GM21723 (cell line): ENCODE measurements around the gene PACRG.
"Not testable (repeated sequence)": the region's sequence is repeated elsewhere in the genome, so short reads cannot be mapped to it uniquely, and the experiment has no call there.

Experiments used
- ATAC-seq: cut with Tn5 transposase; IDR thresholded peaks from one replicate; pipeline ENCODE4 v1.9.1; 2021; ENCODE audit warnings: mild to moderate bottlenecking, moderate library complexity; ENCODE audit not compliant: unreplicated experiment

Gene PACRG

GRCh38 chr6:163300838-163301237 lies 573.1 kb downstream of the PACRG start:
- ATAC-seq = no peak

DNA sequence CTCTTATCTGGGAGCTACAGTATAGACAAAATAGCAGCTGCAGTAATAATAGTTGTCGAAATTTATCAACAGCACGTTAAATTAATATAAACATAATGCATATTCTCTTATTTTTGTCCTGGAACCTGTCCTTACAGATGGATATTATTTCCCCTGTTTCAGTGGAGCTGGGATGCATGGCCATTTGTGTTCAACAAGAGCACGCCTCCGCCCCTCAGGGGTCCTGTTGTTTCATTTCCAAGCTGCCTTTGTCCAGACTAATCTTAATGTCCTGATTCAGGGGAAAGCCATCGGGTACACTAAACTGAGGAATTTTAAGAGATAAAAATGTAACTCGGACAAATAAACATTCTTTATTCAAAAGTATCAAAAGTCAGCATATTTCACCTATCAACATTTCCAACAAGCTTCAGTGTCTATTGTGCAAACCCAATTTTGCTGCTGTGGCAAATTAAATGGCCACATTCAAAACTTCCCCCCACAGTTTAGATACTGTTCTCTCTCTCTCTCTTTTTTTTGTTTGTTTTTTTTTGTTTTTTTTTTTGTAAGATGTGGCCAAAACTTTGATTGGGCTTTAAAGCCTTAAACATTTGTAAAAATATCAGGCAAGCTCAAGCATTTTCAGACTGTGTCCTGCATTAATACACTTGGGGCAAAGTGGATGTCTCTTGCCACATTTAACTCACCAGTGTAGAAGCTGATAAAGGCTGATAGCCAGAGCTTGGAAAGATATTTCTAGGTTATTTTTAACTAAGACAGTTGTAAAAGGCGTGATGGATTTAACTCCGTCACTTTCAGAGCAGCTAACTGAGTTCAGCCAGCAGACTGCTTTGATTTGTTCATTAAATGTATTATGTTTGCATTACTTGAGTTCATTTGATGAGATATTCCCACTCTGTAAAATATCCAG lies 574.2 kb downstream of the PACRG start:
- ATAC-seq = no peak

DNA sequence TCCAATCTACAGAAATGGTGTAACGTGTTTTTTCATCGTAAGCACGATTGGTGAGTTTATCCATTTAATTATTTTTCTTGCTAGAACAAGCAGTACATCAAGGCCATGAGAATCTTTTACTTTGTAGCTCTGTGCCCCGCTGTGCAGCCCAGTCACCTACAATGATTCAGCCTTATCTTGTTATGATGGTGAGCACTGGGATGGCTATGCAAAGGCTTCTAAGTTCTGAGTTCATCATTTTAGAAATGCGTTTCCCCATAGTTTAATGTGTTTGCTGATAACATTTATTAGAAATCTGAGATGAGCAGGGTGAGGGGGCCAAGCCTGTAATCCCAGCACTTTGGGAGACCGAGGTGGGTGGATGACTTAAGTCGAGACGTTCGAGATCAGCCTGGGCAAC lies 575.0 kb downstream of the PACRG start:
- ATAC-seq = no peak

GRCh38 chr6:163306000-163306399 lies 578.2 kb downstream of the PACRG start:
- no peak for ATAC-seq

- ATAC-seq = no peak
Measured at GRCh38 chr6:163308629-163309440, 581.1 kb downstream of the PACRG start.

GRCh38 chr6:163309491-163310026 lies 581.8 kb downstream of the PACRG start:
- no peak for ATAC-seq

GRCh38 chr6:163310096-163310972 lies 582.6 kb downstream of the PACRG start:
- ATAC-seq = no peak

DNA sequence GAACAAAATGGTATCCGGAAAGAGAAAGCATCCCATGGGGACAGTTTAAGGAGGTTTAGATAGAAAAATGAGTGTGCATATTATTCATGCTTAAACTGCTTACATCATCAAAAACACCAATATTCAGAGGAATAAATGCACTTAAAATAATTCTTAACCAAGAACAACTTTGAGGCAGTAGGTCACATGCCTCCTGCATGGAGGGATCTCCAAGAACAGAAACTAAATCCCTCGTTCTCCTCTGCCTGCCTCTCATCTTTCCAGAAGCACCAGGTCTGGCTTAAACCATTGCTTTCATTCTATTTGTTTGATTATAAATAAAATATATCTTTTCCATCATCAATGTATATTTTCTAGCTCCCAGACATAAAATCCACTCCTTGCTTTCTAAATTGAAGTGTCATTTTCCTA lies 583.2 kb downstream of the PACRG start:
- no peak for ATAC-seq

DNA sequence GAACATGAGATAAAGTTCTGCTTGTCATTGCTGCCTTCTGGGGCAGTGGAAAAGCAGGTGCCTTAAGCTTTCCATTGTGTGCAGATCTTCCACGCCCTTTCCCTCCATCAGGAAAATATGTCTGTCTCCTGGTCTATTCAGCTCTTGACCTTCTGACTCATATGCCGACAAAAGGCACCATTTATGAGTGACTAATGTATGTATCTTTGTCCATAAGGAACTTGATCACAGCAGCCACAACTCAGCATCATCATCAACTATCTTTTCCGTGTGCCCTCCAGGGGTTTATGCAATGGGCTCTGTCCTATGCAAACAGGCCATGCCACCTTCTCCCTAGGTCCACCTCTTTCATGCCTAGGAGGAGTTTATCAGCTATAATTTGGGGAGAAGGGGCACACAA lies 584.1 kb downstream of the PACRG start:
- no peak for ATAC-seq

DNA sequence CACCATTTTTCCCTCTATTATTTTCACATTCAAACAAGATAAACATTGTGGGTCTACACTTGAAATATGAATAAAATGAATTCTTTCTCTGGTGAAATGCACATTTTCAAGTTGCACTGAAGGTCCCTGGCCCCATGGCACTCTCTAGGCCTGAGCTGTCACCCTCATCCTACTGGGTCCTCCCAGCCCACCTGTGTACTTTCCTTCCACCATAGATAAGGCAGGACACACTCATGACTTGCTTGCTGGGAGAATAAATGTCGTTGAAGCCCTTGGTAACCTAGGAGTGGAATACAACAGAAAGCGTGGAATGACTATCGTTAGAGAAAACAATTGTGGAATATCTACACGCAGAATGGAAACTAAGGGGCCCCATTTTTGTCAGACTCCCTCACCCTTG lies 585.8 kb downstream of the PACRG start:
- ATAC-seq = no peak

GRCh38 chr6:163313981-163314380 lies 586.2 kb downstream of the PACRG start:
- ATAC-seq = no peak

DNA sequence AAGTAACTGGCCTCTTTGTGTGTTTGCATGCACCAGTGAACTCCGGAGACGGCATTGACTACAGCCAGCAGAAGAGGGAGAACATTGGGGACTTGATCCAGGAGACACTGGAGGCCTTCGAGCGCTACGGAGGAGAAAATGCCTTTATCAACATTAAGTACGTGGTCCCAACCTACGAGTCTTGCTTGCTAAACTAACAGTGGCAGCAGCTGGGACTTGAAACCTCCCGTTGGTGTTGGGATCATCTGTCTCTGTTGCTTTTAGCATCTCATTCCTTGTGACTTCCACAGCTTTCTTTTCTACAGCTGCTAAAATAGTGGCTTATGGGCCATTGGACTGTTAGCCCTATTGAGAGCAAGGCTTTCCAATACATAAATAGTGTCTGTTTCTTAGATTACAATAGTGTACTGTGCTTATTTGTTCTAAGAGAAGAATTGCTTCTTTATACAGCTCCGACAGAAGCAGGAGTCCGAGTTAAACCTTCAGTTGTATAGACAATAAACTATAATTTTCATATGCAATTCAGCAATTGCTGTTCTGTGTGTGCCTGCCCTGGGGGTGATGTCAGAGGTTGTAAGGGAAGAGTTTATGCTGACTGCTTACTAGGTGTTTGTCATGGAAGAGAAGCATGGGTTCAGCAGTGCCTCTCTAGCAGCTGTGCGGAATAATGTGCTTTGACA lies 587.2 kb downstream of the PACRG start:
- no peak for ATAC-seq

DNA sequence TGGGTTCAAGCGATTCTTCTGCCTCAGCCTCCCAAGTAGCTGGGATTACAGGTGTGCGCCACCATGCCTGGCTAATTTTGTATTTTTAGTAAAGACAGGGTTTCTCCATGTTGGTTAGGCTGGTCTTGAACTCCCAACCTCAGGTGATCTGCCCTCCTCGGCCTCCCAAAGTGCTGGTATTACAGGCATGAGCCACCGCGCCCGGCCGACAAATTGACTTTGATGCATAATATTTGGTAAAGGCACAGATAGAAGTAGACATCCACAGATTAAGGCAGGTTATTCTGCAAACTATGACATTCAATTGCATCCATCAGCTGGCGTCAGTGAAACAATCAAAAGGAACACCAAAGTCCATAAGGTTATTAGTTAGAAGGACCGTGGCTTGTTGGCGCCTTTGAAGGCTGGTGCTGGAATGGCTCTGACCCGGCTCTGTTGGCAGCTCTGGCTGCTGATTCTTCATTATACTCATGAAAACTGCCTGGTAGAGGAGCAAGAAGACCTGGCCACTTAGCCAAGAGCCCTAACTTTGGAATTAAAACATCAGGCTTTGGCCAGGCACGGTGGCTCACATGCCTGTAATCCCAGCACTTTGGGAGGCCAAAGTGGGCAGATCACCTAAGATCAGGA lies 589.2 kb downstream of the PACRG start:
- ATAC-seq = not testable (repeated sequence)

- no peak for ATAC-seq
Measured at GRCh38 chr6:163318071-163318786, 590.5 kb downstream of the PACRG start.

DNA sequence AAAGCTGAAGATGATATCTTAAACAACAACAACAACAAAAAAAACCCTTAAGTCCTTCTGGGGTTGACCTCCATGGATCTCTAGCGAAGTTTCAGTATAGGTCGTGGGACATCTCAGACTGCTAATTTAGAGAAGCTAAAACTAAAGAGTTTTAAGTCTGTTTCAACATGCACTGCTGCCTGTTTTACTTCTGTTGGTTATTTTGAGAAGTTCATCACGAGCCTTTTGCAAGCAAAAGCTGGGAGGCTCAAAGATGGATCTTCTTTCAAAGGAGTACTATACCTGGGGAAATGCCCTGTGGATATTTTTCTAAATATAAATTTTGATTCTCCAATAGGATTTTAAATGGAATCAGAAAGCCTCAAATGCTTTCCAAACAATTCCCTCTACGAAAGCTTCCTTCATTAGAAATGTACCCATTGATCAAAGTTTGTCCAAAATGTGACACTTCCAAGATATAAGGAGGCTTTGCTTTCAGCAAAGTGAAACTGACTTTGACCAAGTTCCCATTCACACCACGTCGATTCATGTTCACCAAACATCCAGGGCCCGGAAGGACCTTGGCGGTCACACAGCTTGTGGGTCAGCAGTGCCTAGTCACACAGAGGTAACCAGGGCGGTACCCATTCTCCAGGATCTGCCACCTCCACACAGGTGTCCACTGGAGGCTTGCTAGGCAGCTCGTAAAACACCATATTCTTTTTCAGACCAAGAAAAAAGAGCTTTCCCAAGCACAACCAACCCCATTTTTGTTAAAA lies 592.0 kb downstream of the PACRG start:
- ATAC-seq = no peak

GRCh38 chr6:163320402-163320801 lies 592.6 kb downstream of the PACRG start:
- ATAC-seq = no peak

DNA sequence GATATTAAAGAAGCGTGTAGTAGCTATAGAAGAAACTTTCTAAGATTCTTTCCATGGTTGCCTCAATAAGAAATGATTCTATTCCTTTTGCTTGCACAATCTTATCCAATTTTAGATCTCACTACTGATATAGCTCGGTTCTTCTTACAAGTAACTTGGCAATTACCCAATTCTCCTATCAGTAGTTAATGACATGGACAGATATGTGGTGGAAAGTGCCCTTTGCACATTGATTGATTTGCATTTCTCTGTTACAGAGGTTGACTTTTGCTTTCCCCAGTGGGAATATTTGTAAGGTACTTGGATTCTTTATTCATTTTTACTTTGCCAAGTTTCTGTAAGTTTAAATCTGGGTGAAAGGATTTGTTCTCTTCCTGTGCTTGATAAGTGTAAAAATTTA lies 593.0 kb downstream of the PACRG start:
- no peak for ATAC-seq

- no peak for ATAC-seq
Measured at GRCh38 chr6:163321717-163322116, 593.9 kb downstream of the PACRG start.
